Ureter (tissue), 1 donor: ENCODE results near the gene FBRSL1. TPM values are rescaled to one million over a fixed set of nuclear protein-coding genes. Genes with fewer than 3 reads are reported as not detected.

ENCODE experiments used
- DNase-seq: peaks from one replicate; pipeline ENCODE4 v3.0.0-alpha.2; 2020; ENCODE audit warnings: low spot score
- total RNA-seq: library from RNA; stranded (reverse); gene quantifications from one replicate; pipeline ENCODE4 v1.2.4, GENCODE V29; 2023
- donor health status: DM: yes; HTN: yes; CAD: no.

FBRSL1 gene
- total RNA-seq, 1 donor from 2014 or later = 68.7 TPM

- DNase-seq = no peak
These were observed 6.3 kb upstream of the FBRSL1 start for GRCh38 chr12:132483612-132484011.

DNA sequence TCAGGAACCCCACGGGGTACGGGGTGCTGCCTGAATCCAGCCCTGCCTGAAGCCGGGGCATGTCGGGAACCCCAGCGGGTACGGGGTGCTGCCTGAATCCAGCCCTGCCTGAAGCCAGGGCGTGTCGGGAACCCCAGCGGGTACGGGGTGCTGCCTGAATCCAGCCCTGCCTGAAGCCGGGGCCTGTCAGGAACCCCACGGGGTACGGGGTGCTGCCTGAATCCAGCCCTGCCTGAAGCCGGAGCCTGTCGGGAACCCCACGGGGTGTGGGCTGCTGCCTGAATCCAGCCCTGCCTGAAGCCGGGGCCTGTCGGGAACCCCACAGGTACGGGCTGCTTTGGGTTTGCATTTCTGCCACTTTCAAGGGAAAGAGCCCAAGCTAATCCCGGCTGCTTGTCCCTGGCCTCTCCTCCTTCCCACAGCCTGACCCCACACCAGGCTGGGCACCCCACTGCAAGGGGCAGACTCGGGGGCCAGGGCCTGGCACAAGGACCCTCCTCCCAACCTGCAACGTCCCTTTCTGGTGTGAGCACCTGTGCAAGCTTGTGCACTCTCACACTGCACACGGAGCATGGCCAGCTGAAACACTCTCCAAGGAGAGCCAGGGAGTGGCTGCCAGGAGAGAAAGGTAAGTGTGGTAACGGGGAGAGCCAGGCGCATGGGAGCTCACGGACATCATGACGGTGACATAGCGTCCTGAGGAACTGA lies 5.6 kb upstream of the FBRSL1 start:
- no peak for DNase-seq

- no peak for DNase-seq
These were observed 5.0 kb upstream of the FBRSL1 start for GRCh38 chr12:132484891-132485441.

DNA sequence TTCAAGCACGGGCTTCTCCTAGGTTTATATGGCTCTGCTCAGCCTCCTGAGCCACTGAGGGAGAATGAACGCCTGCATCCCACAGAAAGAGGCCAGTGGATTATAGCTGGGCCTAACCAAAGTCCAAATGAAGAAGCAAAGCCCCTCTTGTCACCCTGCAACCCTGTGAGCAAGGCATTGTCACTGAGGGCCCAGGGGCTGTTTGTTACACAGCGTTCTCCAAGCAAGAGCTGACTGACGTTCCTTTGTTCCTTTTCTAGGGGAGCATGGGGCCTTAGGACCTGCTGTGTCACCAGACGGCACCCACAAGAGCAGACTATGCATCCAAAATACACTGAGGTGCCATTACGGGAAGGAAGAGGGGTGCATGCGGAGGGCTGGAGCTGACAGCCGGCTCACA lies 4.3 kb upstream of the FBRSL1 start:
- DNase-seq = no peak

GRCh38 chr12:132486168-132486567 lies 3.8 kb upstream of the FBRSL1 start:
- no peak for DNase-seq

DNA sequence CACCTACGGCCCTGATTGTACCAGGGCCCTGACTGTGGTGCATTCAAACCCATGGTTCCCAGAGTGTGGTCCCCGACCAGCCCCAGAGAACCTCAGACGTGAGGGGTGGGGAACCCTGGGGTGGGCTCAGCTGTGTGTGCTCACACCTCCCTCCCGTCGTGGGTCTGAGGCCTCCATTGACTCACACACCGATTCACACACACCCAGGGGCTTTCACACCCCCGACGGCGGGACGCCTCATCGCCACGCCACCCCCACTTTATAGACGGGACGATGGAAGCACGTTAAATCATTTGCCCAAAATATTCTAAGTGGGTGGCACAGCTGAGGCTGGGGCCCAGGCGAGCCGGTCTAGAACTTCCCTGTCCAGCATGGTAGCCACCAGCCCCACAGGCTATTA lies 3.4 kb upstream of the FBRSL1 start:
- DNase-seq = no peak

DNA sequence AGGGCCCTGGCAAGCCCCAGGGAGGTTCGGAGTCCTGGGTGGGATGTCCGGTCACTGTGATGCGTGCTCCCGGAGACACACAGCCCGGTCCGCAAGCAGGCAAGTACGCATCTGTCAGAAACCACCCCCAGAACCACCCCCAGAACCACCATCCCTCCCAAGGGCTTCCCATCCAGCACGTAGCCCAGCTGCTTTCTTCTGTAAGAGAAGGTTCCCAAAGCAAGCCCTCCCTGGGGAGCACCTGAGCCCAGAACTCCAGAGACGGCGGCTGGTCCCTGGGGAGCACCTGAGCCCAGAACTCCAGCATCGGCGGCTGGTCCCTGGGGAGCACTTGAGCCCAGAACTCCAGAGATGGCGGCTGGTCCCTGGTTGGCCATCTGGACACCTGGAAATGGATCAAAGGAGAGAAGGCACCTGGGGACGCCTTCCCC lies 2.6 kb upstream of the FBRSL1 start:
- DNase-seq = no peak

DNA sequence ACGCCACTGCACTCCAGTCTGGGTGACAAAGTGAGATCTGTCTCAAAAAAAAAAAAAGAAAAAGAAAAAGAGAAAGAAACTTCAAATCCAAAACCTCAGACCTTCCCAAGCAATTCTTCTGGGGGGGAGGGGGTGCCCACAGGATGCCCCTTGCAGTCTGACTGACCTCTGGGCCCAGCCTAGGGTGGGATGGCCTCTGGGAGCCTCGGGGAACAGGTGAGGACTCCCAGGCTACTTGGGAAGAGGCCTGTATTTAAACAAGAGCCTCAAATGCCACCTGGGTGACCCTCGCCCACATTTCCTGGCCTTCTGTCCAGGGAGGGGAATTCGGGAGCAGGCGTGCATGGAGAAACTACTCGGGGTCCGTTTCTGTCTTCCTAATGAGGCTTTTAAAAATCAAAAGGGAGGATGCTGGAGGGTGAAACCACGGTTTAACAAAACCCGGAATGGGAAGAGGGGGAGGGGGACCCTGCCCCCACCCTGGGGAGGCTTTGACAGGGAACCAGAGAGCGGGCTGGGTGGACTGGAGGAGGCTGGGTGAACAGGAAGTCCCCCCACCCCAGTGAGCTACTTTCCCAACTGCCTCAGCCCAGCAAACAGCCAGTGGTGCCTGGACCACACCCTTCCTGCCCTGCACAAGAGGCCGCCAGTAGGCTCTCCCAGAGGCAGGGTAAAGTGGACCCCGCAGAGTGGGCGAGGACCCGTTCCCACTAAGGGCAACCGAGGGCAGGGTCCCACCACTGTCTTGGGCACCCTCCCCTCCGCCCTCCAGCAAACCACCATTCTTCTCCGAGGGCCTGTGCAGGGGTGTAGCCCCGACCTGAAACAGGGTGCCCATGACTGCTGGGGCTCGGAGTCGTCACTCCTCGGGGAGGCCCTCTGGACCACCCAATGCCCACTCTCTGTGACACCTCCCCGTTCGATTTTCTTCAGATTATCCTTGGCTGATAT lies 1.5 kb upstream of the FBRSL1 start:
- peak; percentile 66 for DNase-seq

DNA sequence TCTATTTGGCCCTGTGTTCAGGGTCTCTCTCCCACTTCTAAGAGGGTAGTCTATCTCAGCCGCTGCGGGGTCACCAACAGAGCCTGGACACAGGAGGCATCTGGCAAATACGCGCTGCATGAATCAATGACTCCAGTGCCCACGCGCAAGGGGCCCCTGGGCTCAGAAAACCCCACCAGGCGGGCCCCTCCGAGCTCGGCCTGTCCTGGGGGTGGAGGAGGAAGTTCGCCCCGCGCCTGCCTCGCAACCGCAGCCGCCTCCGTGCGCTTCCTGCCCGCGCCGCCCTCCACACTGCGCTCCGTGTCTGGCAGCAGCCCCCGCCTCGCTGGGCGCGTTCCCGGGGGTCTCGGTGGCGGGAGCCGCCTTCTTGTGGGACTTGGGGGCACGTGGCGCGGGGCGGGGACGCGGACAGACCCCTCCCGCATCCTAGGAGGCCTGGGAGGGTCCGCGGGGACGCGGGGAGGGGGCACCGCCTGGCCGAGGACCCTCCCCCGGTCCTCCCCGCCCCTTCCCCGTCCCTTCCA lies 811 bp upstream of the FBRSL1 start:
- no peak for DNase-seq

DNA sequence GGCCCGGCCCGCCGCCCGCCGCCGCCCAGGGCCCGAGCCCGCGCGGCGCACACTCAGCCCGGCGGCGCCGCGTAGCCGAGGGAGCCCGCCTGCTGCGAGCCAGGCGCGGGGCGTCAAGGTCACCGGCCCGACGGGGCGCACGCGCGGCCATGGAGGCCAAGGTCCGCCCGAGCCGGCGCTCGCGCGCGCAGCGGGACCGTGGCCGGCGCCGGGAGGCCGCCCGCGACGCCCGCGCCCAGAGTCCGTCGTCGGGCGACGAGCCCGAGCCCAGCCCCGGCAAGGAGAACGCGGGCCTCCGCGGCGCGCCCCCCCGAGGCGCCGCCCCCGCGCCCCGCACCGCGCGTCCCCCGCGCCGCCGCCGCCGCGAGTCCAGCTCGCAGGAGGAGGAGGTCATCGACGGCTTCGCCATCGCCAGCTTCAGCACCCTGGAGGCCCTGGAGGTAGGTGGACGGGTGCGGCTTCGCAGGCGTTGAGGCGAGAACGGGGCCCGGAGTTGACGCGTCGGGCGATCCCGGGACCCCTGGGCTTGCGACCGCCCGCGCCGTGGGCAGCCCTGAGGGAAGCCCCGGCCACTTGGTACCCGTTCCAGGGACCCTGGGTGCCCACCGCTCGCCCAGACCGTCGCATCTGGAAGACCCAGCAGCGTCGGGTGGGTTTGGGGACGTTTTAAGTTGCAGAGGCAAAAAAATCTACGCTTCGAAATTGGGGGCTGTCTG lies 629 bp downstream of the FBRSL1 start:
- no peak for DNase-seq

DNA sequence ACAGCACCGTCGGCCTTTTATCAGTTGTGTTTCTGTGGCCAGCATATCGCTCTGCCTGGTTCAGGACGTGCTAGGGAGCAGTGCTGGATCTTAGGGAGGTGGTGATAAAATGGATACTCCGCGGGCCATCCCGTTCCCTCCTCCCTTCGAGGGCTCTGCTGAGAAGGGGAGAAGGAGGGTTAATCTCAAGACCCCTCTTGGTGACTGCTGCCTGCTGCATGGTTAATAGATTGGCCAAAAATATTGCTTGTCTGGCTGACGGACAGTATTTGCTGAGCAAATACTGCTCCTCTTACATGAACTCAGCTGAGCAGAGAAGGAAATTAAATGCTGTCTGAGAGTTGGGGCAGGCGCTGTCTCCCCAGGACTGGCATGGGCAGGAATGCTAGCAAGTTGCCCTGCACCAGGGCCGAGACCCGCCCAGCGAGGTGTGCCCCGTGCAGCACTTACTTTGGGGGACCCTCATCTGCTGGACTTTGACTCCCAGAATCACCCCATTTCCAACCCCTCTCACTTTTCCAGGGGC lies 1.2 kb downstream of the FBRSL1 start:
- no peak for DNase-seq

GRCh38 chr12:132491761-132492378 lies 1.9 kb downstream of the FBRSL1 start:
- DNase-seq = no peak

DNA sequence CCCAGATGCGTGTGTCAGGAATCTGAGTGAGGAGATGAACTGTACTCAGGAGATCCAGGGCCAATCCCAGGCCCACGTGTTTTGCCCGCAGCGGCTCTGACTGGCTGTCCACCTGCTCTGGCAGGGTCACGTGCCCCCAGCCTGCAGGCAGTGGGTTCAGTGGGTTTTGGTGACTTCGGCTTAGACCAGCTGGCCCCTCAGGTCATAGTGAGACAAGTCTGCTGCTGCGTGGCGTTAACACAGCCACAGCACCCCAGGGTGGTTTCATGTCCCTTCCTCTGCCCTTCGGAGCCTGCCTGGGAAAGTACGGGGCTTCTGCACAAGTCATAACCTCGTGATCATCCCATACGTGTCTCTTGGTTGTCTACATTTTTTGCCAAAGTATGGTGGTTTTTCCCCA lies 2.6 kb downstream of the FBRSL1 start:
- no peak for DNase-seq

- DNase-seq = no peak
These were observed 3.0 kb downstream of the FBRSL1 start for GRCh38 chr12:132492951-132493350.

DNA sequence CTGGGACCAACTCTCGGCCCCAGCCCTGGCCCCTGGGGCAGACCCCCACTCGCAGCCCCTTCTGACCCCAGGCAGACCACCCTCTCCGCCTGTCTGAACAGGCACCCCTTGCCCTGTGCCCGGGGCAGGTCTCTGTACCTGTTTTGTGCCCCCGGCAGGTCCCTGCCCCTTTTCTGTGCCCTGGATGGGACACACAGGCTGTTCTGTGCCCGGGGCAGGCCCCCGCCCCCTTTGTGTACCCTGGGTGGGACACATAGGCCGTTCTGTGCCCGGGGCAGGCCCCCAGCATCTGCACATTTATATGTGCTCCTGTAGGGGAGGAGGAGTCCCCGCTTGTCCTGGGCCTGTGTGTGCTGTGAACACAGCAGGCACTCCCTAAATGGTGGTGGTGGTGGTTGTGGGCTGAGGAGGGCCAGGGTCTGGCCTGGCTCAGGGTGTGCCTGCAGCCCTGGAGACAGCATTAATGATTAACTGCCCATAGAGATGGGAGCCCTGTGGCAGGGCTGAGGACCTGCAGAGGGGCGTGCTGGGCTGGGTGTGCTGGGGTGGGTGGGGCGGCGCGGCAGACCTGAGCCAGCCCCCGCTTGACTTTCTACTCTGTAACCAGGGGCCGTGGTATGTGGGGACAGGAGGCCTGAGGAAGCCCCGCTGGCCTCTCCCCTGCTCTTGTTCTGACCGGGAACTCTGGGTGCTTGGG lies 3.7 kb downstream of the FBRSL1 start:
- DNase-seq = no peak

GRCh38 chr12:132494294-132495164 lies 4.6 kb downstream of the FBRSL1 start:
- DNase-seq = no peak

GRCh38 chr12:132495165-132495544 lies 5.2 kb downstream of the FBRSL1 start:
- no peak for DNase-seq

- DNase-seq = no peak
These were observed 5.8 kb downstream of the FBRSL1 start for GRCh38 chr12:132495629-132496357.

GRCh38 chr12:132496358-132496669 lies 6.4 kb downstream of the FBRSL1 start:
- DNase-seq = no peak
